ENCODE results near the gene ATP9B. TPM values are rescaled to one million over a fixed set of nuclear protein-coding genes. Genes with fewer than 3 reads are reported as not detected.

The ATP9B gene
- total and polyA plus RNA-seq, 10 of the 15 experiments (the other 5 are each of a cell fraction or from before 2014, with no cell fraction given): 0.74 to 20.7 (median 12.9) TPM

DNA sequence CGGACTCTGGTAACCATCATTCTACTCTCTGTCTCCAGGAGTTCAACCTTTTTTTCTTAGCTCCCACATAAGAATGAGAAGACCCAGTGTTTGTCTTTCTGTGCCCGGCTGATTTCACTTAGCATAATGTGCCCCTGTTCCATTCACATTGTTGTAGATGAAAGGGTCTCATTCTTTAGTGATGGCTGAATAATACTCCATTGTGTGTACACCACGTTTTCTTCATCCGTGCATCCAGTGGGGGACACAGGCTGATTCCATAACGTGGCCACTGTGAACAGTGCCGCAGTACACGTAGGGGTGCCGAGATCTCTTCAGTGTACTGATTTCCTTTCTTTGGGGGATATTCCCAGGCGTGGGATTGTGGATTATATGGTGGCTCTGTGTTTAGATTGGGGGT, 254.3 kb downstream of the ATP9B start:
- in situ Hi-C loops (cut with MboI): no loop called here
- ATAC-seq: no peak

DNA sequence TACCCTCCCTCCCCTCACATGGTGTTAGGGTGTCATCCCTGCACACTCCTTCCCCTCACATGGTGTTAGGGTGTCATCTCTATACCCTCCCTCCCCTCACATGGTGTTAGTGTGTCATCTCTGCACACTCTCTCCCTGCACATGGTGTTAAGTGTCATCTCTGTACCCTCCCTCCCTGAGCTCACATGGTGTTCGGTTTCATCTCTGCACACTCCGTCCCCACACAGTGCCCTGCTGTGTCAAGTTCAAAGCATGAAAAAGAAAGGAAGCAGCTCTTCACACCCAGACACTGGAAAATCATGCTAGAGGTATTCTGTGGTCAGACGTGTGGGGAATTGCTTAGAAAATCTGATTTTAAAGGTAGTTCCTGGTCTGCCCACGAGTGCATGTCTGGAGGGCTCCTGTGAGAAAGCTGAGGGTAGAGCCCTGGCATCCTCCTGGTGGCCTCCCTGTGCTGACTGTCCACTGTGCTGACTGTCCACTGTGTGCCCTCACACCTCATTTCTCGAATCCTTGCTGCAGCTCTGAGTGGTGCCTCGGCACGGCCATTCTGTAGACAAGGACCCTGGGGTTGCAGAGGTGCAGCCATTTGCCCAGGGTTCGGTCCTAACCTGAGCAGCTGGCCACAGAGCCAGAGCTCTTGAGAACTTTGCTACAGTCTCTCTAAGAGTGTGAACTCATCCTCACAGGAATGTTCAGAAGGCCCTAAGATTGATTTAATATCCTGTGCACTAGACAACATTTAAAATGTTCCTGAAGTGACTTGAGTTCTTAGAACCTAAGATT, 257.4 kb downstream of the ATP9B start:
- WGBS (ENCODE audit: insufficient coverage, insufficient replicate concordance, low lambda C conversion rate, missing lambda C conversion rate): 93% methylated on average over 8 of the region's 8 CpGs
- in situ Hi-C loops (cut with MboI): no loop called here
- Histone ChIP-seq H3K4me1 (ENCODE audit: control insufficient read depth, insufficient read depth, low read length) (no peaks in the 10 kb centered on the region), H3K36me3 (ENCODE audit: control insufficient read depth in 2 of 2, insufficient read depth in 2 of 2, low read length in 1 of 2) (peaks cover 0 to 2% of the 10 kb centered on the region in 2 experiments; a peak in 2 of 4 replicates), H3K27me3 (replicated peaks in 1 of 2; ENCODE audit: control insufficient read depth in 2 of 2, insufficient read depth in 2 of 2, low read length in 1 of 2) (no peaks in the 10 kb centered on the region), H3K4me3 (no peak overlapping the region), H2AFZ (ENCODE audit: control insufficient read depth, low read depth, low read length) (no peak overlapping the region), H3K79me2 (ENCODE audit: control insufficient read depth, insufficient read depth, low read length) (no peaks in the 10 kb centered on the region), H3K9me3 (replicated peaks; ENCODE audit: control insufficient read depth, insufficient read depth, low read length) (no peaks in the 10 kb centered on the region; the same call in 2 of the 3 replicates), H3K4me2 (ENCODE audit: control insufficient read depth, insufficient read depth) (no peak overlapping the region), H4K20me1 (ENCODE audit: control insufficient read depth, insufficient read depth) (no peaks in the 10 kb centered on the region), H3K27ac (ENCODE audit: control insufficient read depth, insufficient read depth) (no peak overlapping the region), H3K9ac (ENCODE audit: control insufficient read depth, insufficient read depth, low read length) (no peak overlapping the region)
- FAIRE-seq (no peak), DNase-seq (ENCODE audit: low read depth, low spot score) (no peak), ATAC-seq (no peak)
- no peak for TF ChIP-seq KLF5 (IDR thresholded peaks at IDR 0.05; ENCODE audit: partially characterized antibody)
- CTCF ChIA-PET: no interaction called here
- POLR2A ChIA-PET: no interaction called here
- RAD21 ChIA-PET (ENCODE audit: unreplicated experiment): no interaction called here
- intact Hi-C loops (cut with micrococcal nuclease; ENCODE audit: unreplicated experiment): no loop called here
- no TSS peak for BruUV-seq (replicated peaks)
- SMC1A ChIA-PET (ENCODE audit: uncharacterized antibody, unreplicated experiment): no interaction called here

More for the DNA sequence above, 254.3 kb downstream of the ATP9B start:
- Histone ChIP-seq H3K4me1 (ENCODE audit: control insufficient read depth, insufficient read depth, low read length) (no peaks in the 10 kb centered on the region), H3K27me3 (replicated peaks in 1 of 2; ENCODE audit: control insufficient read depth in 2 of 2, insufficient read depth in 2 of 2, low read length in 1 of 2) (no peaks in the 10 kb centered on the region), H4K20me1 (ENCODE audit: control insufficient read depth, insufficient read depth) (no peaks in the 10 kb centered on the region), H2AFZ (ENCODE audit: control insufficient read depth, low read depth, low read length) (no peak overlapping the region), H3K9me3 (replicated peaks; ENCODE audit: control insufficient read depth, insufficient read depth, low read length) (no peaks in the 10 kb centered on the region; the same call in 2 of the 3 replicates), H3K4me3 (no peak overlapping the region), H3K27ac (ENCODE audit: control insufficient read depth, insufficient read depth) (no peak overlapping the region), H3K4me2 (ENCODE audit: control insufficient read depth, insufficient read depth) (no peak overlapping the region), H3K36me3 (ENCODE audit: control insufficient read depth in 2 of 2, insufficient read depth in 2 of 2, low read length in 1 of 2) (no peaks in the 10 kb centered on the region; a peak in 2 of 4 replicates), H3K9ac (ENCODE audit: control insufficient read depth, insufficient read depth, low read length) (no peak overlapping the region), H3K79me2 (ENCODE audit: control insufficient read depth, insufficient read depth, low read length) (no peaks in the 10 kb centered on the region)
- ChIA-PET POLR2A (no interaction called here), CTCF (no interaction called here), SMC1A (ENCODE audit: uncharacterized antibody, unreplicated experiment) (no interaction called here), RAD21 (ENCODE audit: unreplicated experiment) (no interaction called here)
- intact Hi-C loops (cut with micrococcal nuclease; ENCODE audit: unreplicated experiment): no loop called here
- TF ChIP-seq SMARCA5 (IDR thresholded peaks at IDR 0.05) (no peak), BHLHE40 (IDR thresholded peaks at IDR 0.05; ENCODE audit: borderline replicate concordance in 1 of 2, low read depth in 2 of 2, low read length in 1 of 2) (no peak)
- TF ChIP-seq, protein P1, sequence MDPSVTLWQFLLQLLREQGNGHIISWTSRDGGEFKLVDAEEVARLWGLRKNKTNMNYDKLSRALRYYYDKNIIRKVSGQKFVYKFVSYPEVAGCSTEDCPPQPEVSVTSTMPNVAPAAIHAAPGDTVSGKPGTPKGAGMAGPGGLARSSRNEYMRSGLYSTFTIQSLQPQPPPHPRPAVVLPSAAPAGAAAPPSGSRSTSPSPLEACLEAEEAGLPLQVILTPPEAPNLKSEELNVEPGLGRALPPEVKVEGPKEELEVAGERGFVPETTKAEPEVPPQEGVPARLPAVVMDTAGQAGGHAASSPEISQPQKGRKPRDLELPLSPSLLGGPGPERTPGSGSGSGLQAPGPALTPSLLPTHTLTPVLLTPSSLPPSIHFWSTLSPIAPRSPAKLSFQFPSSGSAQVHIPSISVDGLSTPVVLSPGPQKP (IDR thresholded peaks at IDR 0.05; ENCODE audit: low read depth, low read length): no peak
- DNase-seq (ENCODE audit: low read depth, low spot score): no peak
- 94% methylated on average over 9 of the region's 9 CpGs for WGBS (ENCODE audit: insufficient coverage, insufficient replicate concordance, low lambda C conversion rate, missing lambda C conversion rate)
- no TSS peak for BruUV-seq (replicated peaks)
- FAIRE-seq: no peak
